ENCODE data around the gene CSK. TPM values are rescaled to one million over a fixed set of nuclear protein-coding genes. Genes with fewer than 3 reads are reported as not detected.

The CSK gene
- total and polyA plus RNA-seq, 11 donors, result 19.1 to 66.7 (median 25.9) TPM

- Histone ChIP-seq H3K36me3 (peaks cover 3 to 78% (median 70%) of the 10 kb centered on the region in 9 donors), H3K4me3 (no peak overlapping the region), H3K9me3 (no peaks in the 10 kb centered on the region), H3K27ac (peak overlapping the region in 10 of 12 donors; percentile 23 to 72 (median 44)), H3K27me3 (no peaks in the 10 kb centered on the region), H3K4me1 (peaks cover 0 to 26% (median 14%) of the 10 kb centered on the region in 12 donors)
- peak; percentile 46 to 68 (median 57) for ATAC-seq
- peak in 4 of 5 donors; percentile 56 to 77 (median 66) for DNase-seq
- intact Hi-C loops (cut with DNase I), result loop anchor here in 4 of 10 donors (5.0 to 10.0 kb wide), 4 partner anchors 45 to 57 kb away; partner anchors contain the start of genes MPI (in 2 of the 4) and FAM219B (in 1 of the 4)
- 41 to 73% (median 56%) methylated on average over 2 to 3 of the region's 3 CpGs for WGBS, 4 donors
- TF ChIP-seq CTCF (IDR thresholded peaks at IDR 0.05), result no peak
- TF ChIP-seq POLR2A (IDR thresholded peaks at IDR 0.05), result no peak
These were observed 65.6 kb downstream of the CSK start for GRCh38 chr15:74847432-74847831.

- TF ChIP-seq CTCF (IDR thresholded peaks at IDR 0.05), result no peak
- TF ChIP-seq POLR2A (IDR thresholded peaks at IDR 0.05), result no peak
- H3K27ac ChIP-seq, result no peak overlapping the region
- H3K4me3 ChIP-seq, result no peak overlapping the region
- peaks cover 3 to 88% (median 82%) of the 10 kb centered on the region in 9 donors for H3K36me3 ChIP-seq
- H3K9me3 ChIP-seq, result no peaks in the 10 kb centered on the region
- H3K4me1 ChIP-seq, result peaks cover 0 to 12% (median 3%) of the 10 kb centered on the region in 12 donors
- intact Hi-C loops (cut with DNase I), result no loop called here
- no peak for ATAC-seq
- WGBS, 4 donors, result 94 to 99% (median 97%) methylated on average over 4 of the region's 4 CpGs
- DNase-seq, result no peak
- no peaks in the 10 kb centered on the region for H3K27me3 ChIP-seq
These were observed 68.5 kb downstream of the CSK start for GRCh38 chr15:74850393-74850792.

- WGBS, 4 donors, result 89 to 100% (median 94%) methylated on average over 1 to 7 of the region's 7 CpGs
- no peak for DNase-seq
- Histone ChIP-seq H3K9me3 (no peaks in the 10 kb centered on the region), H3K27me3 (no peaks in the 10 kb centered on the region), H3K36me3 (peaks cover 3 to 76% (median 72%) of the 10 kb centered on the region in 9 donors), H3K4me3 (no peak overlapping the region), H3K27ac (no peak overlapping the region), H3K4me1 (peaks cover 0 to 25% (median 11%) of the 10 kb centered on the region in 12 donors)
- intact Hi-C loops (cut with DNase I), result no loop called here
- TF ChIP-seq POLR2A (IDR thresholded peaks at IDR 0.05), result no peak
- no peak for TF ChIP-seq CTCF (IDR thresholded peaks at IDR 0.05)
- no peak for ATAC-seq
These were observed 70.1 kb downstream of the CSK start for GRCh38 chr15:74851960-74852359.

Small RNA genes lying within 50 kb of the gene (microRNA-seq; reads per million reads assigned to microRNA genes)
- 0 reads per million in 4 donors for gene MIR4513
- 0 to 1.2 (median 0.58) reads per million in 4 donors for gene MIR6882

Other genes starting within 250 kb of the CSK start
- 1 to 10 TPM; 1.3 to 4.3 (median 2.6) TPM for gene ARID3B, start 240.9 kb upstream of the CSK start, total RNA-seq
- gene ARID3B, start 240.9 kb upstream of the CSK start, polyA plus RNA-seq, result 1 to 10 TPM; 1.9 to 2.1 TPM
- 10 to 100 TPM; 32.8 to 75.9 (median 49.9) TPM for gene CLK3, start 166.2 kb upstream of the CSK start, total RNA-seq
- 10 to 100 TPM; 31.0 to 43.5 TPM for gene CLK3, start 166.2 kb upstream of the CSK start, polyA plus RNA-seq
- 10 to 100 TPM in 8 of 9 donors, 1 to 10 TPM in 1; 7.3 to 23.0 (median 16.5) TPM for gene EDC3, start 86.1 kb upstream of the CSK start, total RNA-seq
- gene EDC3, start 86.1 kb upstream of the CSK start, polyA plus RNA-seq, result 10 to 100 TPM in 1 of 2 donors, 1 to 10 TPM in 1; 8.3 to 17.1 TPM
- gene CYP1A1, start 56.6 kb upstream of the CSK start, total RNA-seq, result under 1 TPM in 6 of 9 donors, not detected in 3; 0.16 to 0.91 (median 0.34) TPM
- gene CYP1A1, start 56.6 kb upstream of the CSK start, polyA plus RNA-seq, result under 1 TPM; 0.08 to 0.38 TPM
- not detected for gene CYP1A2, start 33.2 kb upstream of the CSK start, total RNA-seq
- gene CYP1A2, start 33.2 kb upstream of the CSK start, polyA plus RNA-seq, result not detected
- gene LMAN1L, start 30.8 kb downstream of the CSK start, total RNA-seq, result 10 to 100 TPM in 2 of 9 donors, 1 to 10 TPM in 5, under 1 TPM in 2; 0.19 to 16.3 (median 7.8) TPM
- gene LMAN1L, start 30.8 kb downstream of the CSK start, polyA plus RNA-seq, result 1 to 10 TPM in 1 of 2 donors, not detected in 1; 5.8 TPM
- 1 to 10 TPM in 5 of 9 donors, under 1 TPM in 1, not detected in 3; 0.14 to 3.3 (median 2.0) TPM for gene CPLX3, start 44.5 kb downstream of the CSK start, total RNA-seq
- 1 to 10 TPM in 1 of 2 donors, under 1 TPM in 1; 0.06 to 1.5 TPM for gene CPLX3, start 44.5 kb downstream of the CSK start, polyA plus RNA-seq
- gene ULK3, start 61.1 kb downstream of the CSK start, total RNA-seq, result 10 to 100 TPM; 22.6 to 39.3 (median 29.5) TPM
- gene ULK3, start 61.1 kb downstream of the CSK start, polyA plus RNA-seq, result 10 to 100 TPM; 28.0 to 29.3 TPM
- gene SCAMP2, start 91.3 kb downstream of the CSK start, total RNA-seq, result 10 to 100 TPM; 34.9 to 84.8 (median 46.0) TPM
- gene SCAMP2, start 91.3 kb downstream of the CSK start, polyA plus RNA-seq, result 10 to 100 TPM; 25.1 to 90.5 TPM
- gene MPI, start 108.0 kb downstream of the CSK start, total RNA-seq, result 10 to 100 TPM; 22.4 to 85.7 (median 59.3) TPM
- 10 to 100 TPM; 28.9 to 44.2 TPM for gene MPI, start 108.0 kb downstream of the CSK start, polyA plus RNA-seq
- 100 to 1,000 TPM in 3 of 9 donors, 10 to 100 TPM in 6; 37.0 to 110 (median 88.8) TPM for gene FAM219B, start 124.8 kb downstream of the CSK start, total RNA-seq
- 10 to 100 TPM; 31.3 to 39.0 TPM for gene FAM219B, start 124.8 kb downstream of the CSK start, polyA plus RNA-seq
- gene COX5A, start 156.0 kb downstream of the CSK start, total RNA-seq, result 1,000 to 10,000 TPM in 5 of 9 donors, 100 to 1,000 TPM in 4; 754 to 1,537 (median 1,120) TPM
- 1,000 to 10,000 TPM; 1,480 to 2,918 TPM for gene COX5A, start 156.0 kb downstream of the CSK start, polyA plus RNA-seq
- gene RPP25, start 174.7 kb downstream of the CSK start, total RNA-seq, result 1 to 10 TPM; 1.1 to 5.8 (median 2.1) TPM
- 1 to 10 TPM; 1.6 to 4.0 TPM for gene RPP25, start 174.7 kb downstream of the CSK start, polyA plus RNA-seq
- gene SCAMP5, start 213.5 kb downstream of the CSK start, total RNA-seq, result 1 to 10 TPM; 1.7 to 7.1 (median 4.2) TPM
- 1 to 10 TPM in 1 of 2 donors, under 1 TPM in 1; 0.91 to 7.4 TPM for gene SCAMP5, start 213.5 kb downstream of the CSK start, polyA plus RNA-seq
- gene PPCDC, start 241.5 kb downstream of the CSK start, total RNA-seq, result 10 to 100 TPM in 2 of 9 donors, 1 to 10 TPM in 7; 3.6 to 13.0 (median 4.9) TPM
- 1 to 10 TPM; 8.2 to 9.3 TPM for gene PPCDC, start 241.5 kb downstream of the CSK start, polyA plus RNA-seq